B cell (primary cell): ENCODE results near the gene NOTCH4. TPM values are rescaled to one million over a fixed set of nuclear protein-coding genes. Genes with fewer than 3 reads are reported as not detected.

ENCODE experiments used
- ATAC-seq: fragments of 200-7000 bp; cut with Tn5 transposase; one replicate; pipeline ENCODE4 v1.10.0; 2021; ENCODE audit warnings: low read depth, mild to moderate bottlenecking, moderate number of reproducible peaks, moderate library complexity
- CTCF ChIA-PET: fragments of 350-600 bp; sonication (Branson Sonifier 250); formaldehyde crosslinking; loops from one replicate; lab custom pipeline; 2021; ENCODE audit warnings: antibody characterized with exemption, inconsistent platforms; lab: Charles Lee
- POLR2A ChIA-PET: fragments of 350-600 bp; sonication (Branson Sonifier 250); formaldehyde crosslinking; loops from one replicate; lab custom pipeline; 2021; ENCODE audit warnings: antibody characterized with exemption; lab: Charles Lee
- DNase-seq: peaks from one replicate; pipeline ENCODE4 v3.0.0; 2013
- H2AFZ ChIP-seq: 2 replicates; pipeline ENCODE4 v1.6.1; 2012; ENCODE audit warnings: mild to moderate bottlenecking, low read depth, low read length; ENCODE audit not compliant: insufficient read depth, poor library complexity, severe bottlenecking
- H3K27ac ChIP-seq, 2 donors: 1 replicate in 1 of 2; 2 replicates in 1 of 2; pipeline ENCODE4 v1.5.1; 2012 to 2013; ENCODE audit warnings: low read length in 2 of 2, mild to moderate bottlenecking in 2 of 2, moderate library complexity in 1 of 2
- H3K27me3 ChIP-seq, 4 experiments: fragments of 200-600 bp in 1 of 4; sonication (generic) in 1 of 4; replicated peaks in 1 of 4; 1 replicate in 2 of 4; 2 replicates in 2 of 4; pipeline versions ENCODE4 v1.6.1 to v1.7.0; 2013 to 2016; ENCODE audit warnings: low read length in 3 of 4, mild to moderate bottlenecking in 2 of 4, mixed read lengths in 1 of 4, moderate library complexity in 1 of 4; ENCODE audit not compliant: insufficient read depth in 4 of 4, control insufficient read depth in 3 of 4; ENCODE audit errors: control extremely low read depth in 1 of 4
- H3K36me3 ChIP-seq, 2 experiments: replicated peaks in 1 of 2; 1 replicate in 1 of 2; 2 replicates in 1 of 2; pipeline versions ENCODE4 v1.6.1 to v1.7.1; 2013; ENCODE audit warnings: low read length in 1 of 2; ENCODE audit not compliant: insufficient read depth in 2 of 2, control insufficient read depth in 1 of 2; ENCODE audit errors: control extremely low read depth in 1 of 2, extremely low read depth in 1 of 2
- H3K4me1 ChIP-seq, 2 donors: fragments of 200-600 bp in 1 of 2; sonication (generic) in 1 of 2; 1 replicate in 1 of 2; 2 replicates in 1 of 2; pipeline versions ENCODE4 v1.5.1 to v1.6.1; 2013 to 2017; ENCODE audit warnings: low read length in 2 of 2; ENCODE audit not compliant: control insufficient read depth in 2 of 2, insufficient read depth in 2 of 2
- H3K4me2 ChIP-seq: replicated peaks from 2 replicates; pipeline ENCODE3; 2012; ENCODE audit warnings: mild to moderate bottlenecking, low read depth, low read length; ENCODE audit not compliant: poor library complexity, severe bottlenecking
- H3K4me3 ChIP-seq, 5 experiments: fragments of 200-600 bp in 1 of 5; sonication (generic) in 1 of 5; 1 replicate in 3 of 5; 2 replicates in 2 of 5; pipeline versions ENCODE4 v1.5.1 to v1.7.0; 2011 to 2016; ENCODE audit warnings: low read length in 4 of 5, mild to moderate bottlenecking in 4 of 5, low read depth in 2 of 5, control low read depth in 1 of 5, moderate library complexity in 1 of 5; ENCODE audit not compliant: insufficient read depth in 1 of 5; ENCODE audit errors: control extremely low read depth in 1 of 5, extremely low read depth in 1 of 5
- H3K79me2 ChIP-seq: fragments of 200-600 bp; sonication (generic); one replicate; pipeline ENCODE4 v1.6.0; 2016; ENCODE audit warnings: low read length; ENCODE audit not compliant: control insufficient read depth, insufficient read depth
- H3K9ac ChIP-seq: fragments of 200-600 bp; sonication (generic); 2 replicates; pipeline ENCODE4 v1.6.1; 2017; ENCODE audit warnings: mild to moderate bottlenecking, low read length, moderate library complexity
- H3K9me3 ChIP-seq, 3 donors: one replicate each; pipeline versions ENCODE4 v1.6.1 to v1.7.1; 2013; ENCODE audit warnings: low read length in 2 of 3; ENCODE audit not compliant: control insufficient read depth in 2 of 3, insufficient read depth in 1 of 3; ENCODE audit errors: control extremely low read depth in 1 of 3
- H4K20me1 ChIP-seq: 2 replicates; pipeline ENCODE4 v1.6.0; 2012; ENCODE audit warnings: mild to moderate bottlenecking, low read length; ENCODE audit not compliant: insufficient read depth, control insufficient read depth, poor library complexity, severe bottlenecking
- H3K27ac Mint-ChIP-seq: one replicate; pipeline ENCODE4 v1.8.0; 2021; ENCODE audit warnings: mixed read lengths
- H3K27me3 Mint-ChIP-seq: one replicate; pipeline ENCODE4 v1.8.0; 2021; ENCODE audit warnings: mixed read lengths
- H3K4me1 Mint-ChIP-seq: one replicate; pipeline ENCODE4 v1.8.0; 2021; ENCODE audit warnings: mixed read lengths
- H3K4me3 Mint-ChIP-seq: one replicate; pipeline ENCODE4 v1.8.0; 2021; ENCODE audit warnings: mixed read lengths
- H3K9me3 Mint-ChIP-seq: one replicate; pipeline ENCODE4 v1.8.0; 2022; ENCODE audit warnings: mixed read lengths; ENCODE audit not compliant: insufficient read depth
- EZH2 ChIP-seq: IDR thresholded peaks from 2 replicates; pipeline ENCODE4 v1.6.1; 2012; ENCODE audit warnings: borderline replicate concordance, low read depth, mild to moderate bottlenecking, moderate library complexity, low read length; ENCODE audit not compliant: insufficient read depth, poor library complexity, severe bottlenecking
- WGBS: methylation state at CpG from one replicate; pipeline ENCODE4 v1.1.5; 2013; ENCODE audit warnings: missing lambda C conversion rate; ENCODE audit not compliant: insufficient coverage; 5-methylcytosine and 5-hydroxymethylcytosine counted together
- intact Hi-C: fragments of 100-400 bp; cut with micrococcal nuclease; formaldehyde crosslinking; loops from one replicate; pipeline ENCODE4 v1.10.0; 2022
- polyA plus RNA-seq: library from polyadenylated mRNA; depleted of rRNA; stranded (reverse); fragments of >200 nt; gene quantifications from 2 replicates; pipeline ENCODE4 v1.2.3, GENCODE V29; 2012
- total RNA-seq, 2 donors: library from RNA; stranded (reverse); fragments of 120-200 nt in 1 of 2; gene quantifications; 1 replicate in 1 of 2; 2 replicates in 1 of 2; pipeline versions ENCODE4 v1.2.3 to v1.2.4, GENCODE V29; 2013 to 2022
- TF ChIP-seq, protein P1 (sequence below): fragments of 200-600 bp; IDR thresholded peaks from one replicate; pipeline ENCODE4 v1.8.0; 2022; ENCODE audit warnings: antibody characterized with exemption, mild to moderate bottlenecking

The NOTCH4 gene
- total and polyA plus RNA-seq, 2 donors (not counting 1 experiment from before 2014, with no cell fraction given), result 6.3 to 10.3 TPM

DNA sequence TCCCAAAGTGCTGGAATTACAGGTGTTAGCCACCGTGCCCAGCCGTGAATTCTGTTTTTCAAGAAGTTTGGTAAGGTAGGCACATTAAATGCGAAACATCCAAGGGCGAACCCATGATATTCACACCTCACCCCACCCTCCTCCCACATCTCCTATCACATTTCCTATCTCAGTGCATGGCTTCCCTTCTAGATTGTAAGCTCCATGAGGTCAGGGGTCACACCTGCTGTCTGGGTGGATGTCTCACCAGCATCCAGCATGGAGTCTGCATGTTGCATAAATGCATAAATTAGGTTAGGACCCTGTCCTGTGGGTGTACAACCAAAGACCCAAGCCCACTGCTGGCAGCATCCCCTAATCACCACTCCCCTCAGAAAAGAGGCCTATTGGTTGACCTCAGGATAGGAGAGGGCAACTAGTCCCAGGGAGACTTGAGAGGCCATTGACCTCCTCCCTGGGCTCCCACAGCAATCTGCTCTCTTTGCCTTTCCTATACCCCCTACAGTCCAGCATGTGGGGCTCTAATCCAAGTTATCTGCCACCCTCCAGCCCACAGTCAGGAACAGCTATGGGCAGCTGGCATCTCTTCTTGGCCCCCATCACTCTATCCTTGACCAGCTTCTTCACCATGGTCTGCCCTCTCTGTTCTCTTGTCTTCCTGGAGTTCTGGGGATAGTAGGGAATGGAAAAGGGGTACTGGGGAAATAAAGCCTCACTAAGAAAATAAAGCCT lies 76.3 kb downstream of the NOTCH4 start:
- Histone ChIP-seq H2AFZ (no peak overlapping the region), H3K4me3 (no peak overlapping the region), H3K27ac (no peak overlapping the region), H3K4me1 (peaks cover 15 to 22% of the 10 kb centered on the region in 2 donors), H3K9me3 (peaks cover 0 to 16% (median 3%) of the 10 kb centered on the region in 3 donors), H4K20me1 (no peaks in the 10 kb centered on the region), H3K27me3 (peaks cover 0 to 50% (median 27%) of the 10 kb centered on the region in 4 experiments), H3K9ac (no peak overlapping the region), H3K36me3 (no peaks in the 10 kb centered on the region), H3K4me2 (no peak overlapping the region), H3K79me2 (no peaks in the 10 kb centered on the region)
- 100% methylated on average over 2 of the region's 4 CpGs for WGBS
- H3K4me3 Mint-ChIP-seq, result no peak overlapping the region
- peaks cover 57% of the 10 kb centered on the region for H3K27me3 Mint-ChIP-seq
- H3K9me3 Mint-ChIP-seq, result no peaks in the 10 kb centered on the region
- ChIA-PET POLR2A (no interaction called here), CTCF (no interaction called here)
- no peak for DNase-seq
- H3K4me1 Mint-ChIP-seq, result peaks cover 30% of the 10 kb centered on the region
- intact Hi-C loops, result no loop called here
- TF ChIP-seq, protein P1, sequence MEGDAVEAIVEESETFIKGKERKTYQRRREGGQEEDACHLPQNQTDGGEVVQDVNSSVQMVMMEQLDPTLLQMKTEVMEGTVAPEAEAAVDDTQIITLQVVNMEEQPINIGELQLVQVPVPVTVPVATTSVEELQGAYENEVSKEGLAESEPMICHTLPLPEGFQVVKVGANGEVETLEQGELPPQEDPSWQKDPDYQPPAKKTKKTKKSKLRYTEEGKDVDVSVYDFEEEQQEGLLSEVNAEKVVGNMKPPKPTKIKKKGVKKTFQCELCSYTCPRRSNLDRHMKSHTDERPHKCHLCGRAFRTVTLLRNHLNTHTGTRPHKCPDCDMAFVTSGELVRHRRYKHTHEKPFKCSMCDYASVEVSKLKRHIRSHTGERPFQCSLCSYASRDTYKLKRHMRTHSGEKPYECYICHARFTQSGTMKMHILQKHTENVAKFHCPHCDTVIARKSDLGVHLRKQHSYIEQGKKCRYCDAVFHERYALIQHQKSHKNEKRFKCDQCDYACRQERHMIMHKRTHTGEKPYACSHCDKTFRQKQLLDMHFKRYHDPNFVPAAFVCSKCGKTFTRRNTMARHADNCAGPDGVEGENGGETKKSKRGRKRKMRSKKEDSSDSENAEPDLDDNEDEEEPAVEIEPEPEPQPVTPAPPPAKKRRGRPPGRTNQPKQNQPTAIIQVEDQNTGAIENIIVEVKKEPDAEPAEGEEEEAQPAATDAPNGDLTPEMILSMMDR, result no peak
- TF ChIP-seq EZH2, result no peak
- no peak overlapping the region for H3K27ac Mint-ChIP-seq
- ATAC-seq, result no peak

GRCh38 chr6:32146687-32147086 lies 77.2 kb downstream of the NOTCH4 start:
- CTCF ChIA-PET, result no interaction called here
- DNase-seq (no peak), ATAC-seq (no peak)
- intact Hi-C loops, result no loop called here
- Histone ChIP-seq H3K9me3 (peaks cover 0 to 16% (median 3%) of the 10 kb centered on the region in 3 donors), H3K27ac (no peak overlapping the region), H2AFZ (no peak overlapping the region), H3K9ac (no peak overlapping the region), H3K27me3 (peaks cover 0 to 43% (median 28%) of the 10 kb centered on the region in 4 experiments), H4K20me1 (no peaks in the 10 kb centered on the region), H3K4me1 (peaks cover 15 to 20% of the 10 kb centered on the region in 2 donors), H3K4me3 (no peak overlapping the region), H3K79me2 (no peaks in the 10 kb centered on the region), H3K4me2 (no peak overlapping the region), H3K36me3 (no peaks in the 10 kb centered on the region)
- Mint-ChIP-seq H3K4me1 (peaks cover 26% of the 10 kb centered on the region), H3K9me3 (no peaks in the 10 kb centered on the region), H3K27me3 (peaks cover 55% of the 10 kb centered on the region), H3K4me3 (no peak overlapping the region), H3K27ac (no peak overlapping the region)
- POLR2A ChIA-PET, result no interaction called here
- no peak for TF ChIP-seq EZH2
- TF ChIP-seq, protein P1, result no peak
- WGBS, result 73% methylated on average over 4 of the region's 4 CpGs
